RPMI8226 (cell line): Measurements from ENCODE around the gene ZNF224.
"Not testable (repeated sequence)": the region's sequence is repeated elsewhere in the genome, so short reads cannot be mapped to it uniquely, and the experiment has no call there.

ENCODE experiments used
- DNase-seq: peaks from one replicate; pipeline ENCODE4 v3.0.0-alpha.2; 2015

The ZNF224 gene

DNA sequence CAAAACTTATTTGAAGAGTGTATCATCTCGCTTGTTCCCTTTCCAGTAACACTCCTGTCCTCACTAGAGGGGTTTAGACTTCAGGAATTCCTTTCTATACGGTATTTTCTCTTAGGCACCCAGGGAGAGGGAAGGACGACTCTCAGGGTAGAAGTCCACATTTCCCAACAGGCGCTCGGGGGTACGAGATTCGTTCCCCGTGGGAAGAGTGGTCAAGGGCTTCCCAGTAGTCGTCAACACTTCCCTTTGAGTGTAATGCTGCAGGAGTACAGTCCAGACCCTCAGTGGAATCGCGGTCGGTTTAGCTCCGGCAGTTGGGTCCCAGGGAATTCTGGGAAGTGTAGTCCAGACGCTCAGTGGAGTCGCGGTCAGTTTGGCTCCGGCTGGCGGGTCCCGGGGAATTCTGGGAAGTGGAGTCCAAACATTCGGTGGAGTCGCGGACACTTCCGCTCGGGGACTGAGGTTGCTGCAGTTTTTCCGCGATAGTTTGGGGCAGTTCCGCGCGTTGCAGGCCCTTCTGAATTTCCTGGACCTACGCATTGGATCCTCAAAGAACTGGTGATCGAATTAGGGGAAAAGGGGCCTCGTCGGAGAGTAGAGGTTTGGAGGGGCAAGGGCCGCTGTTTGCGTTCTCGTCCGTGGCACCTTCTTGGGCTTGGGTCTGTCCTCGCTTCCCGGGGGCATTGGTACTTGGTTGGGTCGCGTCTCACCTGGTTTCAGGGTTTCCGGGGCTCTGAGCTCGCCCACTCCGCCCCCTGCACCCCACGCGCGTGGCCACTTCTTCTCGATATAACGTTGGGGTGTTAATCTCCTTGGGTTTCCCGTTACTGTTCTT, at the start of gene ZNF224:
Gene ZNF224 (plus strand): TSS at position 431 of the 835 bp plus-strand sequence. CDS start 3,513 bp downstream, outside the sequence.
- DNase-seq = peak; percentile 89

DNA sequence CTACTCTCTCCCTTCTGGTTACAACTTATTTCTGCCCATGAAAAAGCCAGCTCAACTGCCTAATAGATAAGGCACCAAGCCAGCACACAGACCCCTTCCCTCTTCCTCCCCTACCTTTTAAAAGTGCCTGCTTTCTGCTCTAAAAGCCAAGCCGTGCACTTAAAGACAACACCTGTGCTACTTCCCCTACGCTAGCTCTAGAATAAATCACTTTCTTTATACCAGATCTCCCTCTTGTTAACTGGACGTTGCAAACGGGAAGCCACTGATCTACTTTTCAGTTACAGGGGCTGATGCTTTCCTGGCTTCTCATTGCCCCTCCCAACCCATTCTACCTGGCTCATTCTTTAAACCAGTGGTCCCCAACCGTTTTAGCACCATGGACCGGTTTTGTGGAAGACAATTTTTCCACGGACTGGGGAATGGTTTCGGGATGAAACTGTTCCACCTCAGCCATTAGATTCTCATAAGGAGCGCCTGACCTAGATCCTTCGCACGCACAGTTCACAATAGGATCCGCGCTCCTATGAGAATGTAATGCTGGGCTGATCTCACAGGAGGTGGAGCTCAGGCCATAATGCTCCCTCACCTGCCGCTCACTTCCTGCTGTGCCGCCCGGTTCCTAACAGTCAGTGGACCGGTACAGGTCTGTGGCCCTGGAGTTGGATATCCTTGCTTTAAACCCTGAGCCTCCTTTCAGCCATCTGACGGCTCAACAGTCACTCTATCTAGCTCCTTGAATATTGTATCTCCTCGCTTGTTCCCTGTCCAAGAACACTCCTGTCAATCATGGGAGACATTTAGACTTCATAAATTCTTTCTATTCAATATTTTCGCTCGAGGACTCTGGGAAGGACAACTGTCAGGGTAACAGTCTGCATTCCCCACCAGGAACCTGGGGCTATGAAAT, 43.2 kb upstream of the ZNF224 start:
- no peak for DNase-seq

DNA sequence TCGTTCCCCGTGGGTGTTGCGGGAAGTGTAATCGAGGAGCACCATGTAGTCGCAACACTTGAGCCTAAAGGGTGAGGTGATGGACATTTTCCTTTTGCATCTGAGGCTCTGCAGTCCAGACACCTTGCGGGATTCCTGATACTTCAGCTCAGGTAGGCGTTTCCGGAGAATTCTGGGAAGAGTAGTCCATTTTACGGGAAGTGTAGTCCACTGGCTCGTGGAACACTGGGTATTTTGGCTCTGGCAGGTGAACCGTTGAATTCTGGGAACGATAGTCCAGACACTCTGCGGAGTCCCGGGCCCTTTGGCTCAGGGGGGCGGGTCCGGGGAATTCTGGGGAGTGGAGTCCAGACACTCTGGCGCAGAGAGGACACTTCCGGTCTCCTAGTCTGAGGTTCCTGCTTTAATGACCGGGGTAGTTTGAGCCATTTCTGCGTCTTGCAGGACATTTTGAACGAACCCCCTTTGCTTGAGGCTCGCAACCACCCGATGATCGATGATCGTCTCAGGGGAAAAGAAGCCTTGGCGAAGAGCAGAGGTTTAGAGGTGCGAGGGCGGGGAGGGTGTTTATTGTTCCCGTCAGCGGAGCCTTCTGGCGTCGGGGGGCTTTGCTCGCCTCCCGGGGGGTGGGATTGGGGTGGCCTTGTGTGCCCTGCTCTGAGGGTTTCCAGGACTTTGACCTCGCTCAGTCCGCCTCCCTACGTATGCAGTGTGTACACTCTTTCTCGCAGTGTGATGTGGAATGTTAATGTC, 42.3 kb upstream of the ZNF224 start, which contains the start of gene ZNF223:
Gene ZNF223 (plus strand): TSS at position 387 of the 753 bp plus-strand sequence. CDS start 3,141 bp downstream, outside the sequence.
- DNase-seq = peak; percentile 72

DNA sequence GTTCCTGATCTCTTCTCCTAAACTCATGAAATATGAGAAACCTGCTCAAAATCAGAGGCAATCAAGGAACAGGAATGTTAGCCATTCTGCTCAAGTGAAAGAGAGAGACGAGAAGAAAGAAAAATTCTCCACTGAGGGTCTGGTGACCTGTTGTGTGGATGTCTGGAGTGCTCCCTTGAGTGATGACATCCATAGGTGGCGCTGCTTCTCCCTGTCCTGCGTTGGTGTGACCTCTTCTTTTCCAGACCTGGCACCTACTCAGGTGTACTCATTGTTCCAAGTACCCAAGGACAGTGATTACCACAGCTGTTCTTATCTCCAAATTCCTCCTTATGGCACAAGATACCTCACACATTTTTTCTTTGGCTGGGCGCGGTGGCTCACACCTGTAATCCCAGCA, 38.3 kb upstream of the ZNF224 start:
- no peak for DNase-seq

DNA sequence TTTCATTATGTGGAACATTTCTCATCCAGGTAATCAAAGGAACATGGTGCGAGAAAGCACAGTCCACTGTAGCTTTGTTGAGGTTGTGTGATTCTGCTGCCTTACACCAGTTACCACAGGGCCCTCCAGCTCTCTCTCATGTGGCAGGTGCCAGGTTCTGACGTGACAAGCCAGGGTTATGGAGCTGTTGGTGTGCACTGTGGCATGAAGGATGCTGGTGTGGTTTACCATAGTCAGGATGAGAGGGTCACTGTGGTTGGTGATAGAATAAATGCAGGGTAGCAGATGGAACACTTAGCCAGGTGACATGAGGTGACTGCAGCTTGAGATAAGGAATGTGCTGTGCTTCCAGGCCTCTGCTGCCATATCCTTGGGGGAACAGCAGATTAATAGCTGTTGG, 34.9 kb upstream of the ZNF224 start:
- DNase-seq = no peak

DNA sequence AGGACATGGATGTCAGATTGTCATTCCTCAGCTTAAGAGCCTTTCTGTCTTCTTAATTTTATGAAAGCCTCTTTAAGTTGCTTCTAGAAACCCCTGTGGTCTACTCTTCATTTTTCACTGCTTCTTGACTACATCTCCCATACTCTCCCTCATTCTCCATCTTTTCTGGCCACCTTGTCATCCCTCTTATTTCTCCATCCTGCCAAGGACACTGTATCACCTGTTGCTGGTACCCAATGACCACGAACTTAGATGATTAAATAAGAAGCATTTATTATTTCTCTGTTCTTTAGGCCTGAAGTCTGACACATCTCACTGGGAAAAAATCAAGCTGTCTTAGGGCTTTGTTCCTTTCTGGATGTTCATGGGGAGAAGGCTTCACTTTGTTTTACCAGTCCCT, 33.1 kb upstream of the ZNF224 start:
- DNase-seq = no peak

DNA sequence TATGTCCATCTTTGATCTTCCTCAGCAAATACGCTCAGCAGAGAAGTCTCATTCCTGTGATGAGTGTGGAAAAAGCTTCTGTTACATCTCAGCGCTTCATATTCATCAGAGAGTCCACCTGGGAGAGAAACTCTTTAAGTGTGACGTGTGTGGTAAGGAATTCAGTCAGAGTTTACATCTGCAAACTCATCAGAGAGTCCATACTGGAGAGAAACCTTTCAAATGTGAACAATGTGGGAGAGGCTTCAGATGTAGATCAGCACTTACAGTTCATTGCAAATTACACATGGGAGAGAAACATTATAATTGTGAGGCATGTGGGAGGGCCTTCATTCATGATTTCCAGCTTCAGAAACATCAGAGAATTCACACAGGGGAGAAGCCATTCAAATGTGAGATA, 27.9 kb upstream of the ZNF224 start:
- no peak for DNase-seq

DNA sequence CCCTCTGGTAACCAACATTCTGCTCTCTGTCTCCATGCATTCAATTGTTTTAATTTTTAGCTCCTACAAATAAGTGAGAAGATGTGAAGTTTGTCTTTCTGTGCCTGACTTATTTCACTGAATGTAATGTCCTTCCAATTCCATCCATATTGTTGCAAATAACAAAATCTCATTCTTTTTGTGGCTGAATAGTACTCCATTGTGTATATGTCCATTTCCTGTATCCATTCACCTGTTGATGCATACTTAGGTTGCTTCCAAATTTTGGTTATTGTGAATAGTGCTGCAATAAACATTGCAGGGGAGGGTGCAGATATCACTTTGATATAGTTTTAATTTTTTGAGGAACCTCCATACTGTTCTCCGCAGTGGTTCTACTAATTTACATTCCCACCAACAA, 24.7 kb upstream of the ZNF224 start:
- DNase-seq = no peak

DNA sequence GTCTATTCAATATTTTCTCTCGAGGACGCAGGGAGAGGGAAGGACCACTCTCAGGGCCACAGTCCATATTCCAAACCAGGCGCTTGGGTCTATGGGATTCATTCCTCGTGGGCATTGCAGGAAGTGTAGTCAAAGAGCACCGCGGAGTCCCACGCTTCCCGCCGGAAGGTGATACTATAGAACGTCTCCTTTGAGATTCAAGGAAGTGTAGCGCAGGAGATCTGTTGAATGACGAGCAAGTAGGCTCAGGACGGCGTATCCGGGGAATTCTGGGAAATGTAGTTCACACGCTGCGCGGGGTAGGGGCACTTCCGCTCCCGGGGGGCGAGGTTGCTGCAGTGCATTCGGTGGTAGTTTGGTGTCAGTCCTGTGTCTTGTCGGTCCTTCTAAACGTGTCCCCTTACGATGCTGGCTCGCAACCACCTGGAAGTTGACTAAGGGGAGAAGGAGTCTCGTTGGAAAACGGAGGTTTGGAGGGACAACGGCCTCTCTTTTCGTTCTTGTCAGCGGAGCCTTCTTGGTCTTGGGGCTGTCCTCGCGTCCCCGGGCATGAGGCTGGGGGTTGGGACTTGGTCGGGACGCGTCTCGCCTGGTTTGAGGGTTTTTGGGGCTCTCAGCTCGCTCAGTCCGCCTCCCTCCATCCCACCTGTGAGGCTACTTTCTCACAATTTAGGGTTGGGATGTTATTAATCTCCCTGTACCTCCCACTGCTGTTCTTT, 22.2 kb upstream of the ZNF224 start, which contains the start of gene ZNF284:
Gene ZNF284 (plus strand): TSS at position 336 of the 719 bp plus-strand sequence. CDS start 4,231 bp downstream, outside the sequence.
- DNase-seq = peak; percentile 78

DNA sequence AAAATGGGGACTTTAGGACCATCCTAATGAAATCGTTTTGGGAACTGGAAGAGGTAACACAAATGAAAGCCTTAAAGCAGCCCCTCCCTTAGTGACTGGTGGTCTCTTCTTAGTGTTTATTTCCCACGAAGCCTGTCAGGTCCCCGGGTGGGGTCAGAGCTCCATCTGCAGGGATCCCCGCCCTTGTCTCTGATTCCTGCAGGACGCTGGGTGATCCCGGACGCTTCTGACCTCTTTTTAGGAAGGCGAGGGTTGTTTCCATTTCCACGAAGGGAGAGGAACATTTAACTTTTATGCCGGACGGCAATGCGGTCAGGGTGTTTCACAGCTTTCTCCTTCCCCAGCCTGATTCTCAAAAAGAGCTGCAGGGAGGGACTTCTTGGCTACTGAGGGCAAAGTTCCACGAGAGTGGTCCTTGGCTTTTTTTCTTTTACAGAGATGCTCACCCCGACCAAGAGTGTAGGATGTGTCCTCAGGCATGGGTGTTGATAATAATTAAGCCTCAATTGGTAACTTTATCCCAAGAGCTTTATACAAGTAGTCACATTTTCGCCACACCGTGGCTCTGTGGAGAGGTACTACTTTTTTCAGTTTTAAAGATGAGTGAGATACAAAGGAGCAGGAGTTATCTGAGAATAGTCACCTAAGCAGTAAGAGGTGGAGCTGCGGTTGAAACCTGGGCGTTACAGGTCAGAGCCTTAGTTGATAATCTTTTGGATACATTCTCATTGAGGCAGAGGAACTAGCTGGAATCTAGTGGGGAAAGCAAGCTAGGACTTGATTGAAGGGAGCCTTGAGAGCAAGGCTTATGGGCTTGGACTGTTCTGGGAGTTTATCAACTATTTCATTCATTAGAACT, 21.4 kb upstream of the ZNF224 start:
- no peak for DNase-seq

DNA sequence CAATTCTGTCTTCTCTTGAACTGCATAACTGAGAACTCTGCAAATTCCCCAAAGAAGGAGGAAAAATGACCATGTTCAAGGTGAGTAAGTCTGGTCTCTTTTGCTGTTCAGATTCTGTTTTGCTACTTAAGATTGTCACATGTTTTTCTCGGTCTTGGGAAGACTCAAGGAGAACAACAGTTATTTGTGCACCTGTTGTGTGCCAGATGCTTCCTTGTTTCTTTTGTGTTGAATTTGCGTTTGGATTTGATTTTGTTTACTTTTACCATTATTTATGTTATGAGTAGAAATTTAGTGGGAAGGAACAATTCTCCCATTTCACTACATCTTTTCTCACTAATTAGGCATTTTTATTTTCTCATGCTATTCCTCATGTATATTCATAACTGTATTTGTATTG, 17.8 kb upstream of the ZNF224 start:
- DNase-seq = no peak

DNA sequence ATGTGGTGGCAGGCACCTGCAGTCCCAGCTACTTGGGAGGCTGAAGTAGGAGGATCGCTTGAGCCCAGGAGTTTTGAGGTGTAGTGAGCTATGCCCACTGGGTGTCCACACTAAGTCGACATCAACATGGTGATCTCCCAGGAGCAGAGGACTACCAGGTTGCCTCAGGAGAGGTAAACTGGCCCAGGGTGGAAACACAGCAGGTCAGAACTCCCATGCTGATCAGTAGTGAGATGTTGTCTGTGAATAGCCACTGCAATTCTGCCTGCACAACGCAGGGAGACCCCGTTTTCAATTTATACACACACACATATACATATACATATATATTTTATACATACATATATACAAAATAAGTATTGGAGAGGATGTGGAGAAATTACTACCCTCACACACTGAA, 2.1 kb upstream of the ZNF224 start:
- no peak for DNase-seq

DNA sequence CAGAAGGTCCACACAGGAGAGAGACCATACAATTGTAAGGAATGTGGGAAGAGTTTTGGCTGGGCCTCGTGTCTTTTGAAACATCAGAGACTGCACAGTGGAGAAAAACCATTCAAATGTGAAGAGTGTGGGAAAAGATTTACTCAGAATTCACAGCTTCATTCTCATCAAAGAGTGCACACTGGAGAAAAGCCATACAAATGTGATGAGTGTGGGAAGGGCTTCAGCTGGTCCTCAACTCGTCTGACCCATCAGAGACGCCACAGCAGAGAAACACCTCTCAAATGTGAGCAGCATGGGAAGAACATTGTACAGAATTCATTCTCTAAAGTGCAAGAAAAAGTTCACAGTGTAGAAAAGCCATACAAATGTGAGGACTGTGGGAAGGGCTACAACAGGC, 13.6 kb downstream of the ZNF224 start:
- DNase-seq = no peak

DNA sequence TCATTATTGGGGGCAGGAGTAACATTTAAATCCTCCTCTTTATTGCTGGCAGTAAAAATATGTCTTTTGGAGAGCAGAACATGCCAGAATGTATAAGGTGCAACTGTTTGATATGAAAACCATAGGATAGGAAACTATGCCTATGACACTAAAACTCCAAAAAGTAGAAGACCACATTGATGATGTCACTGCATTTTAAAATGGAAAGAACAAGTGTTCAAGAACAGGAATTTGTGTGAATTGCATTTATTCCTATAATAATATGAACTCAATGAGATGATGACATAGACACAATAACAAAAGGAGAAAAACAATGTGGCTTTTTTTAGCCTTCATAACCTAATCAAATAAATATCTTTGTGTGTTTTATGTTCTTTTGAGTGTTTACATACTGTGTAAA, 15.3 kb downstream of the ZNF224 start:
- no peak for DNase-seq

DNA sequence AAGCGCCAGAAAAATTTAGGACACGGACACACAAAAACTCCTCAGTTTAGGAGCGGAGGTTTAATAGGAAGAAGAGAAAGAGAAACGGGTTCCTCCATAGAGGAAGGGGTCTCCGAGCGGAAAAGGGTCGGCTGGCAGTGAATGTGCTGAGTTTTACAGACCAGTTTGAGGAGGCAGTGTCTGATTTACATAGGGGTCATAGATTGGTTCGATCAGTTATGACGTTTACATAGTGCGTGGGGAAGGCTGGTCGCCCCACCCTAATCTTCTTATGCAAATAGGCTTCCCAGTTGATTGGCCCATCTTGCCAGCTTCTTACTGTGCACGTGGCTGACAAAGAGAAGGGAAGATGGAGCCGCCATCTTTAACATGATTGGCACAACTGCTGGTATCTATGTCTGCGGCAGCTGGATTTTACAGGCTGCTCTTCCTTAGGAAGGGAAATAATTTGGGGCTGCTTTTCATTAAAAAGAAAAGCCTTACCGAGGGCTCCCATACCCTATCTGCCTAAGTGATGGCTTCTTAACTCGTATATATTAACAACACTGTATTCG, 17.8 kb downstream of the ZNF224 start:
- no peak for DNase-seq

DNA sequence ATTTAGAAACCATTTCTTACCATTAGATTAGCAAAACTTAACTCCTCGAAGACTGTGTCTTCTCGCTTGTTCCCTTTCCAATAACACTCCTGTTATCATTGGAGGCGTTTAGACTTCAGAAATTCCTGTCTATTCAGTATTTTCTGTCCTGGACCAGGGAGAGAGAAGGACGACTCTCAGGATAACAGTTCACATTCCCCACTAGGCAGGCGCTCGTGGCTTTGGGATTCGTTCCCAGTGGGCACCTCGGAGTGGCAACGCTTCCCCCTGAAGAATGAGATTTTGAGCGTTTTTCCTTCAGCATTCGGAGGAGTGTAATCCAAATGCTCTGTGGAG, 18.6 kb downstream of the ZNF224 start:
- peak; percentile 2 for DNase-seq

DNA sequence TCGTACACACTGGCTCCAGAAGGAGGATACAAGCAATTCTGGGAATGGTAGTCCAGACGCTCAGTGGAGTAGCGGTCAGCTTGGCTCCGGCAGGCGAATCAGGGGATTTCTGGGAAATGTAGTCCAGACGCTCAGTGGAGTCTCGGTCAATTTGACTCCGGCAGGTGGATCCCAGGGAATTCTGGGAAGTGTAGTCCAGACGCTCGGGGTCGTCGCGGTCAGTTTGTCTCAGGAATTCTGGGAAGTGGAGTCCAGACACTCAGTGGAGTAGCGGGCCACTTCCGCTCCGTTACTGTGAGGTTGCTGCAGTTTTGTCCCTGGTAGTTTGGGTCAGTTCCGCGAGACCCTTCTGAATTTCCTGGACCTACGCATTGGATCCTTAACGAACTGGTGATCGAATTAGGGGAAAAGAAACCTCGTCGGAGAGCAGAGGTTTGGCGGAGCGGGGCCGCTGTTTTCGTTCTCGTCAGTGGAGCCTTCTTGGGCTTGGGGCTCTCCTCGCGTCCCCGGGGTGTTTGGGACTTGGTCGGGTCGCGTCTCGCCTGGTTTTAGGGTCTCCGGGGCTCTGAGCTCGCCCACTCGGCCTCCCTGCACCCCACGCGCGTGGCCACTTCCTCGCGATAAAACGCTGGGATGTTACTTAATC, 19.1 kb downstream of the ZNF224 start, which contains the start of gene ZNF225:
Gene ZNF225 (plus strand): TSS at position 262 of the 646 bp plus-strand sequence. CDS start 2,429 bp downstream, outside the sequence.
- peak; percentile 94 for DNase-seq

DNA sequence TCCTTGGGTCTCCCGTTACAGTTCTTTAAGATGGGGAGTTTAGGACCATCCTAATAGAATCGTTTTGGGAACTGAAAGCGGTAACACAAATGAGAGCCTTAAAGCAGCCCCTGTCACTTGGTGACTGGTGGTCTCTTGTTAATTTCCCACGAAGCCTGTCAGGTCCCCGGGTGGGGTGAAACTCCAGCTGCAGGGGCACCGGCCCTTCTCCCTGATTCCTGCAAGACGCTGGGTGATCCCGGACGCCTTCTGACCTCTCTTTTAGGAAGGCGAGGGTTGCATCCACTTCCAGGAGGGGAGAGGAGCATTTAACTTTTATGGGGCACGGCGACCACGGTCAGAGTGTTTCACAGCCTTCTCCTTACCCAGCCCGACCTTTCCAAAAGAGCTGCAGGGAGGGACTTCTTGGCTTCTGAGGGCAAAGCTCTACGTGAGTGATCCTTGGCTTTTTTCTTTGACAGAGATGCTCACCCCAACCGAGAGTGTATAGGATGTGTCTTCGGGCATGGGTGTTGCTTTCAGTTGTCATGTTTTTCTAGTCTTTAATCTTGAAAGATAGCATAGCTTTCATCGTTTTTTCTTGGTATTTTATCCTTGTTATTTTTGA, 19.7 kb downstream of the ZNF224 start:
- no peak for DNase-seq

DNA sequence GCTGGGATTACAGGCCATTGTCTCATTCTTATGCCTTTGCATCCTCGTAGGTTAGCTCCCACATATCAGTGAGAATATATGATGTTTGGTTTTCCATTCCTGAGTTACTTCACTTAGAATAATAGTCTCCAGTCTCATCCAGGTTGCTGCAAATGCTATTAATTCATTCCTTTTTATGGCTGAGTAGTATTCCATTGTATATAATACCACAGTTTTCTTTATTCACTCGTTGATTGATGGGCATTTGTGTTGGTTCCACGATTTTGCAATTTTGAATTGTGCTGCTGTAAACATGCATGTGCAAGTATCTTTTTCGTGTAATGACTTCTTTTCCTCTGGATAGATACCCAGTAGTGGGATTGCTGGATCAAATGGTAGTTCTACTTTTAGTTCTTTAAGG, 27.0 kb downstream of the ZNF224 start:
- DNase-seq = not testable (repeated sequence)

DNA sequence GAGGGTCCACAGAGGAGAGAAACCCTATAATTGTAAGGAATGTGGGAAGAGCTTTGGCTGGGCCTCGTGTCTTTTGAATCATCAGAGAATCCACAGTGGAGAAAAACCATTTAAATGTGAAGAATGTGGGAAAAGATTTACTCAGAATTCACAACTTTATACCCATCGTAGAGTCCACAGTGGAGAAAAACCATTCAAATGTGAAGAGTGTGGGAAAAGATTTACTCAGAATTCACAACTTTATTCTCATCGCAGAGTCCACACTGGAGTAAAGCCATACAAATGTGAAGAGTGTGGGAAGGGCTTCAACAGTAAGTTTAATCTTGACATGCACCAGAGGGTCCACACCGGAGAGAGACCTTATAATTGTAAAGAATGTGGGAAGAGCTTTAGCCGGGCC, 37.8 kb downstream of the ZNF224 start:
- DNase-seq = no peak
